Heart left ventricle (tissue), 13 donors: ENCODE results near the gene AGGF1.

Experiments used
- POLR2A ChIP-seq, 2 donors: fragments of 450-650 bp; IDR thresholded peaks; one replicate each; pipeline ENCODE4 v1.6.1; 2017; ENCODE audit warnings: antibody characterized with exemption in 2 of 2, mild to moderate bottlenecking in 2 of 2, moderate library complexity in 2 of 2
- TF ChIP-seq, protein P1 (sequence below), 12 donors: fragments of 200-600 bp; sonication (generic) in 4 of 12; IDR thresholded peaks; one replicate each; pipeline versions ENCODE4 v1.5.0 to v1.8.0; 2018 to 2022; ENCODE audit warnings: antibody characterized with exemption in 12 of 12, mild to moderate bottlenecking in 5 of 12
- donor health status: ischemic (EF 13 %, LVEDD 7.1; RV severe dilation, severe dysfunction).
- donor health status: DM: no; HTN: yes; CAD: no.
- donor health status: DM: no; HTN: no; CAD: no.
- donor health status: ischemic (EF 25% LVEDD 6.9; RV normal size, moderate dysfunction).
- donor health status: ischemic (EF 25% LVEDD 5.7; RV mildly dilated, moderate dysfunction).
- donor health status: ischemic (EF 35%, LVEDD 5.7; RV mildly dilated, moderate dysfunction).
- donor health status: nonischemic (EF 11% LVEDD 7.7; RV severe dilation, severe dysfunction).
- donor health status: DM: yes; HTN: yes; CAD: no.
- donor health status: PGD.
- donor health status: ischemic (EF 29% LVEDD 5.4; RV normal size, mild dysfunction).
- donor health status: nonischemic (EF 23%, LVEDD 6.1; RV moderate dilation, normal function).

GRCh38 chr5:77080905-77081304, 50.7 kb downstream of the AGGF1 start:
- TF ChIP-seq, protein P1, sequence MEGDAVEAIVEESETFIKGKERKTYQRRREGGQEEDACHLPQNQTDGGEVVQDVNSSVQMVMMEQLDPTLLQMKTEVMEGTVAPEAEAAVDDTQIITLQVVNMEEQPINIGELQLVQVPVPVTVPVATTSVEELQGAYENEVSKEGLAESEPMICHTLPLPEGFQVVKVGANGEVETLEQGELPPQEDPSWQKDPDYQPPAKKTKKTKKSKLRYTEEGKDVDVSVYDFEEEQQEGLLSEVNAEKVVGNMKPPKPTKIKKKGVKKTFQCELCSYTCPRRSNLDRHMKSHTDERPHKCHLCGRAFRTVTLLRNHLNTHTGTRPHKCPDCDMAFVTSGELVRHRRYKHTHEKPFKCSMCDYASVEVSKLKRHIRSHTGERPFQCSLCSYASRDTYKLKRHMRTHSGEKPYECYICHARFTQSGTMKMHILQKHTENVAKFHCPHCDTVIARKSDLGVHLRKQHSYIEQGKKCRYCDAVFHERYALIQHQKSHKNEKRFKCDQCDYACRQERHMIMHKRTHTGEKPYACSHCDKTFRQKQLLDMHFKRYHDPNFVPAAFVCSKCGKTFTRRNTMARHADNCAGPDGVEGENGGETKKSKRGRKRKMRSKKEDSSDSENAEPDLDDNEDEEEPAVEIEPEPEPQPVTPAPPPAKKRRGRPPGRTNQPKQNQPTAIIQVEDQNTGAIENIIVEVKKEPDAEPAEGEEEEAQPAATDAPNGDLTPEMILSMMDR (IDR thresholded peaks at IDR 0.05) = no peak
- no peak for TF ChIP-seq POLR2A (IDR thresholded peaks at IDR 0.05)
